NCI-H1417 (cell line): ENCODE measurements around the gene RFNG.
A peak's percentile ranks its signal among the peaks of the same experiment; 100 is the strongest.

Source experiments
- DNase-seq, 3 experiments: peaks; one replicate each; lab custom pipeline; 2025; lab: John Stamatoyannopoulos, UW

The RFNG gene

DNA sequence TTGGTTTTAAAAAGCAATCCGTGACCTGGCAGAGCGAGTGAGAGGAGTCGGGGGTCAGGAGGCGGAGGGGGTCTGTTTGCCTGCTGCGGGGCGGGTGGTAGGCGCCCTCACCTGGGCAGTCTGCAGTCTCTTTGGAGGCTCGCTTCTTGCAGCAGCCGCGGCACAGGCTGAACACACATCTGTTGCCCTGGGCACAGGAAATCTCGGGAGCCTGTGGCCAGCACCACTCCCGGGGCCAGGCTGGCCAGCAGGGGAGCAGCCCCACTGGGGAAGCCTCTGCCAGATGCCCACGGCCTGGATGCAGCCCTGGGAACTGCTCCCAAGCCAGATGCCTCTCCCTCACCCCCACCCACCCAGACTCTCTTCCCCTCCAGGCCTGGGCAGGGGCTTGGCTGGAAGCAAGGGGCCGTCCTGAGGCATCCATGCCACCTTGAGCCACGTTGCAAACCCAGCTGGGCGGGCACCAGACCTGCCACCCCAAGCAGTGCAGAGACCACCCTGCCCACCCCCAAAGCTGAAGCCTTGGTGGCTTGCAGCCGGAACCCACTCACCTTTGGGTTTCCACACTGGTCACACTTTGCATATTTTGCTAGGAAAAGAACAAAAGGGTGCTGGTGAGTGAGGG, 6.7 kb upstream of the RFNG start:
- no peak for DNase-seq

DNA sequence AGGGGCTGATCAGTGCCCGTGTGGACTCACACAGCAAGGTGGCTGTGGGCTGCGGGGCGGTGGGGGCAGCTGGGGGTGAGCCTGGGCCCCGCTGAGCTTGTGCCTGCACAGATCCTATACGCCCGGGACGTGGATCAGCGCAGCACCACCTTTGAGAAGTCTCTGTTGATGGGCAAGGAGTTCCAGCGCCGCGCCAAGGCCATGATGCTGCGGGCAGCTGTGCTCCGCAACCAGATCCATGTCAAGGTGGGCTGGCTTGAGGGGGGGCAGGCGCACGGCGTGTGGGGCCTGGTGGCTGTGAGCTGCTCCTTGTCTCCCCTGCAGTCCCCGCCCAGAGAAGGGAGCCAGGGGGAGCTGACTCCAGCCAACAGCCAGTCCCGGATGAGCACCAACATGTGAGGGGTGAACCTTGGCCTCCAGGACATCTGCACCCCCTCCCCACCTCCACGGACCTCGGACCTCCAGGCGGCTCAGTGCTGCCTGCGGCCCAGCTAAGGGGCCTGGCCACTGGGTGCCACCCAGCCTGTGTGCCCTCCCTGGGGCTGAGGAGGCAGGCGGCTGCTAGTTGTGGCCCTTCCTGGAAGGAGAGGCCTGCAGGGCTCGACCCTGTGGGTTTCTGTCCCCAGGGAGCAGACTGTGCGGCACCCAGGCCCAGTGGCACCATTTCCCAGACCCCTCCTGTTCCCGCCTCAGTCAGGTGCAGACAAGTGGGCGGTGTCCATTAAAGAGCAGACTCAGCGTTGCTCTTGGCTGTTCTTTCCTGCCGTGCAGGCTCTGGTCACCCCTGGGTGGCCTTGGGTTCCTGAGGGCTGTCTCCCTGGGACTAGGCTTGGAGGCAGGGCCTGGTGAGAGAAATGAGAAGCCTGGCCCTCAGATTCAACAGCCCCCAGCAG, 5.4 kb upstream of the RFNG start:
- DNase-seq = no peak

DNA sequence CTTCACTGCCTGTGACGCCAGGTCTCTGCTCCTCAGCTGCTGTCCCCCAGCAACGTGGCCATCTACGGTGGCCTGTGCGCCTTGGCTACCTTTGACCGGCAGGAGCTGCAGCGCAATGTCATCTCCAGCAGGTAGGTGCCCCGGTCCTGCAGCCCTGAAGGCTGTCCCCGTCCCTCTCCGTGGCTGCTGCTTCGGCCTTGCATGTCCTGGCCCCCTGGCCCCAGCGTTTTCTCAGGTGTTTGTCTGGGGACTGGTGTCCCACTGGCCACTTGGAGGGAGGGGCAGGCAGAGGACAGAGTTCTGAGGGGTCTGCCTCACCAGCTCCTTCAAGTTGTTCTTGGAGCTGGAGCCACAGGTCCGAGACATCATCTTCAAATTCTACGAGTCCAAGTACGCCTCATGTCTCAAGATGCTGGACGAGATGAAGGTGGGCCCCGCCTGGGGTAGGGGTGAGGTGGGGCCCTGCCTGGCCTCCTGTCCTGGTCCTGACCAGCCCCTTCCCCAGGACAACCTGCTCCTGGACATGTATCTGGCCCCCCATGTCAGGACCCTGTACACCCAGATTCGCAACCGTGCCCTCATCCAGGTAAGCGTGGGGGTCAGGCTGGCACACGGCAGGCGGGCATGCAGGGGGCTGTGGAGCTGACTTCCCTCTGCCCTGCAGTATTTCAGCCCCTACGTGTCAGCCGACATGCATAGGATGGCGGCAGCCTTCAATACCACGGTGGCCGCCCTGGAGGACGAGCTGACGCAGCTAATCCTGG, 4.5 kb upstream of the RFNG start:
- no peak for DNase-seq

DNA sequence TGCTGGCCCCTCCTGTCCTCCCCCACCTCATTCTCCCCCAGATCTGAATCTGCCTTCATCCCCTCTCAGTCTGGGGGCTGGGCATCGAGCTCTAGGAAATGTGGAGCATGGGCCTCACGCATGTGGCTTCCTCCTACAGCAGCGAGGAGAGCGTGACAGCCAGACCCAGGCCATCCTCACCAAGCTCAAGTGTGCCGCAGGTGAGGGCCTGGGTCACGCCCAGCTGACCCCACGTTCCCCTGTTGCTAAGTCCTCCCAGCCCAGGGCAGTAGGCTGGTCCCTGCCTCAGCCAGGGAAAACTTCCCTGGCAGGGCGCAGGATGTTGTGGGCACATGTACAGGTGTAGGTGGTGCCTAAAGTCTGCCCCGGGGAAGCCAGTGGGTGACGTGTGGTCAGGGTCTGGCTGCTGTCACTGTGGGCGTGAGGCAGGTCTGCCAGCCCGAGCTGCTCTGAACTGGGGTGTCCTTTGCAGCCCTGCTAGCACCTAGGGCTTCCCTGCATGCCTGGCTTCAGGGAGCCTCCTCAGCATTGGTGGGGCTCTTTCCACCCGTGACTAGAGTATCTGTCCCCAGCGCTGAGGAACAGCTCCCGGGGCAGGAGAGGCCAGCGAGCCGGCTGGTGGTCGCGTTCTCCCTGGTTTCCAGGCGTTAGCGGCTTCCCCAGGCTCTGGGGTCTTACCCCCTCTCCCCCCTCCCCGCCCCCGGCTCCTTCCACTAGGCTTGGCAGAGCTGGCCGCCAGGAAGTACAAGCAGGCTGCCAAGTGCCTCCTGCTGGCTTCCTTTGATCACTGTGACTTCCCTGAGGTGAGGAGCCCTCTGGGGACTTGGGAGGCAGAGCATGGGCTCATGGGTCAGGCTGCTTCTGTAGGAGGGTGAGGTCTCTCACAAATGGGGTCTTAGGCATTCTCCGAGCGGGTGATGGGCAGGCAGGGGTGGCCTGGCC, 3.7 kb upstream of the RFNG start:
- DNase-seq = no peak

- no peak for DNase-seq
Measured at GRCh38 chr17:82054351-82055022, 2.9 kb upstream of the RFNG start.

- DNase-seq = no peak
Measured at GRCh38 chr17:82053556-82054263, 2.1 kb upstream of the RFNG start.

GRCh38 chr17:82053130-82053529, 1.5 kb upstream of the RFNG start:
- DNase-seq = no peak

DNA sequence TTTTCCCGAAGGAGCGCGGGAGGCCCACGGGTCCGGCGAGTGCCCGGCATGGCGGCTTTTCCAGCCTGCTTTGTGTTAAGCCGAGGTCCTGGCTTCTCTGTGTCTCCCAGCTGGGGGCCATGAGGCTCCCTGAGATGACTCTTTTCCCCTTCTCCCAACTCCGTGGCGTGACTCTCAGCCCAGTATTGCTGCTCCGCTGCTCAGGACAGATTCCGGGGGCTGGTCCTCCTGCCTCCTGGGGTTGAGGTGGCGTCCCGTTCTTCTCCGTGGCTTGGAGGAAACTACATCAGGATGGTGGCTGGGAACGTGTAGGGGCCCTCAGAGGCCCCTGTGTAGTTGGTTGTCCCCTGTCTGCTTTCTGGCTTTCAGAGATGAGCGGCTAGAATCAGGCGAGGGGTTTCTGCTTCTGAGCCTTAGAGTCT, 1.0 kb upstream of the RFNG start:
- no peak for DNase-seq

- peak in 1 of 3 experiments; percentile 17 for DNase-seq
Measured at GRCh38 chr17:82050761-82051641, 610 bp downstream of the RFNG start.

DNA sequence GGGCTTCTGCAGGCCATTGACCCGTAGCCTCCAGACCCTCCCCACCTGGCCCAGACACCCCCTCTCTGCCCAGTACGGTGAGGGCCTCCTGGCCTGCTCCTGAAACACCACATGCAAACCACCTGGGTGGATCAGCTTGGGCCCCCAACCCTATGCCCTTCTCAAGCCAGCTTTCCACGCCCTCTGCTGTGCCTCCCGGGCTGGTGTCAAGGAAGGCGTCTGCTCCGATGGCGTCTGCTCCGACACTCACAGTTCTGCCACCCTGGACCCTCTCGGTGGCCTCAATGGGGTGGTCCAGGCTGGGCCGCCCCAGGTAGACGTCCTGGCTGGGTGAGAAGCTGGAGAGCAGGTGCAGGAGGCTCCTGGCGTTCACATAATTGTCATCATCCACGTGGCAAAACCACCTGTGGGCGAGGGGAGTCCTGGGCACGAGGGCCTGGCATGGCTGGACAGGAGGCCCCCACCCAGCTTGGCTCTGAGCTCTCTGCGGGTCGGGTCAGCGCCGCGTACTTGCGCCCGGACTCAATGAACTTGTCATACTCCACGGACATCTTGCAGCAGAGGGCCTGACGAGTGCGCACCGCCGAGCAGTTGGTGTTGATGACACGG, 1.4 kb downstream of the RFNG start:
- no peak for DNase-seq

DNA sequence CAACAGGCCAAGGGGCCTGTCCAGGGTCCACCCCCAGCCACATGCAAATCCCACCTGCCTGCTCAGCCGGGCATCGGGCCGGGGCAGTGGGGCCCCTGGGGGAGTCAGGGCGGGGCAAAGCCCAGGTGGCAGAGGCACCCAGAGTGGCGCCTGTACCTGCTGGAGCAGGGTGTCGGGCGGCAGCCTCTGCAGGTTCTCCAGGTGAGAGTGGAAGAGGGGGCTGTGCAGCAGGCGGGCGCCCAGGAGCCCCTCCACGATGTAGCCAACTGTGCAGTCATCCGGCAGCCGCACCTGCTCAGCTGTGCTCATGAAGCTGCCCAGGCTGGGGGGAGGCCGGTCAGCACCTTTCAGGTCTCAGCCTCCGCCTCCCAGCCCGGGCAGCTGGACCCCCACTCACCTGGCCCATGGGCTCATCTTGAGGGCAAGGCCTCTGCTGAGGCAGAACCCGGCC, 2.1 kb downstream of the RFNG start:
- DNase-seq = no peak

DNA sequence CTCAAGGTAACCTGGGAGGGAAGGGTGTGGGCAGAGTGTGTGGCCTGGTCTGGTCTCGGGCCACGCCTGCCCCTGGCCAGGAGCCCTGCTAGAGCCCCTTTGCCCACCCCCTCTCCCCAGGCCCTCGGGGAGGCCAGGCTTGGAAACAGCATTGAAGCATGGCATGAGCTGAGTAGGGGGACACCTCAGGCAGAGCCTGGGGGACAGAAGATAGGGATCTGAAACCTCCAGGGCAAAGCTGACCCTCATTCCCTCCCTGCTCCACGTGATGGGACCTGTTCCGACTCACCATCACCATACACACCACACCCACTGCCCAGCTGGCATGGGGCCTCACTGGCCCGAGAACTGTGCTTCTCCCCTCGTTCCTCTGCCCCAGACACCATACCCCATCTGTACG, 2.5 kb downstream of the RFNG start:
- DNase-seq = no peak

GRCh38 chr17:82048571-82048971, 3.0 kb downstream of the RFNG start:
- DNase-seq = no peak

- DNase-seq = no peak
Measured at GRCh38 chr17:82047914-82048570, 3.6 kb downstream of the RFNG start.

- no peak for DNase-seq
Measured at GRCh38 chr17:82047379-82047778, 4.2 kb downstream of the RFNG start.

- no peak for DNase-seq
Measured at GRCh38 chr17:82046903-82047302, 4.7 kb downstream of the RFNG start.

DNA sequence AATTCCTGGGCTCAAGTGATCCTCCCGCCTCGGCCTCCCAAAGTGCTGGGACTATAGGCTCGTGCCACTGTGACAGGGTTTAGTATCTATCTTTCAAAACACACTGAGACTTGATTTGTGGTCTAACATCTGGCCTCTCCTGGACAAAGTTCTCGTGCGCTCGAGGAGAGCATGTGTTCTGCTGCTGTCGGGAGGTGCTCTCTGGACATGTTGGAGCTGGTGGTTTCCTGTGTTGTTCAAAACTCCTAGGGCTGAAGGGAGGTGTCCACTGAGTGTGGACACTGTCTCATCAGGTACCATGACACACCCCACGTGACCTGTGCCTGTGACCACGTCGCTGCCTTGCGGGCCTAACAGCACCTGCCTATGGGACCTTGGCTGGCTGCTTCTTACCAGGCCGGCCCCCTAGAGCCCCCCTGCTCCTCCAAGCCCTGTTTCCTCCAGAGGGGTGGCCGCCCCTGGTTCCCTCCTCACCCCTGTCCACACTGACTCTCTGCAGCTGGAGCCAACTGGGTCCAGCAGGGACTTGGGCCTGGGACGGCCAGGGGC, 5.6 kb downstream of the RFNG start:
- DNase-seq = no peak

DNA sequence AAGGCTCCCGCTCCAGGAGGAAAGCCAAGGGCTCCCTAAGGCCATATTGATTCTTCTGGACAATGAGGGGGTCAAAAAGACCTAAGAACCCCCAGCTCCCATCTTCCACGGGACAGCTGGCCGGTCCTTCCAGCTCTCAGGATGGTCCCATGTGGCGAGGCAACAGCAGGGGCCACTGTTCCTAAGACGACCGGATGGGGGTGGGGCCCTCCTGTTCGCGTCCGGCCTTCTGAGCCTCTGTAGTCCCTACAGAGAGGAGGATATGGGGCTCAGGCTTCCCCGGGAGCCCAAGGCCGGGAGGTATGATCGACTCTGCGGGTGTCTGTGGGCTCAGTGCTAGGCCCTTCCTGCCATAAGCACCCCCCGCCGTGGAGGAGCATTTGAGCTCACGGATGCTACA, 8.1 kb downstream of the RFNG start:
- DNase-seq = no peak
